Neural progenitor cell (in vitro differentiated cells): ENCODE results near the gene PRKAG2. TPM values are rescaled to one million over a fixed set of nuclear protein-coding genes. Genes with fewer than 3 reads are reported as not detected.
A peak's percentile ranks its signal among the peaks of the same experiment; 100 is the strongest.

Experiments
- DNase-seq: peaks from one replicate; pipeline ENCODE4 v3.0.0-alpha.2; 2016; ENCODE audit warnings: low spot score
- H2AFZ ChIP-seq: fragments of 200-600 bp; sonication (generic); replicated peaks from 2 replicates; pipeline ENCODE4 v1.6.1; 2016; ENCODE audit warnings: antibody characterized with exemption
- H3F3A ChIP-seq: fragments of 200-600 bp; sonication (generic); 2 replicates; pipeline ENCODE4 v1.6.1; 2016; ENCODE audit warnings: antibody characterized with exemption, low read depth
- H3K27ac ChIP-seq: fragments of 200-600 bp; sonication (generic); 2 replicates; pipeline ENCODE4 v1.5.1; 2016; ENCODE audit warnings: mild to moderate bottlenecking
- H3K27me3 ChIP-seq: fragments of 200-600 bp; sonication (generic); 2 replicates; pipeline ENCODE4 v1.6.1; 2016; ENCODE audit warnings: mild to moderate bottlenecking, moderate library complexity
- H3K36me3 ChIP-seq: fragments of 200-600 bp; sonication (generic); 2 replicates; pipeline ENCODE4 v1.5.1; 2016
- H3K4me1 ChIP-seq: fragments of 200-600 bp; sonication (generic); 2 replicates; pipeline ENCODE4 v1.6.1; 2016; ENCODE audit warnings: mixed run types
- H3K4me2 ChIP-seq: fragments of 200-600 bp; sonication (generic); 2 replicates; pipeline ENCODE4 v1.6.1; 2016
- H3K4me3 ChIP-seq: fragments of 200-600 bp; sonication (generic); 2 replicates; pipeline ENCODE4 v1.5.1; 2016
- H3K79me2 ChIP-seq: fragments of 200-600 bp; sonication (generic); 2 replicates; pipeline ENCODE4 v1.6.1; 2016; ENCODE audit warnings: low read depth
- H3K9ac ChIP-seq: fragments of 200-600 bp; sonication (generic); 2 replicates; pipeline ENCODE4 v1.6.1; 2016
- H3K9me3 ChIP-seq: fragments of 200-600 bp; sonication (generic); 2 replicates; pipeline ENCODE4 v1.5.1; 2016; ENCODE audit warnings: low read depth
- H4K20me1 ChIP-seq: fragments of 200-600 bp; sonication (generic); 2 replicates; pipeline ENCODE4 v1.6.1; 2016; ENCODE audit warnings: low read depth
- H3K27ac Mint-ChIP-seq: 3 replicates; pipeline ENCODE4 v1.8.0; 2021; ENCODE audit warnings: mixed read lengths
- H3K27me3 Mint-ChIP-seq: 2 replicates; pipeline ENCODE4 v1.8.0; 2022; ENCODE audit warnings: low read depth, mild to moderate bottlenecking, inconsistent platforms, moderate library complexity, mixed read lengths; ENCODE audit not compliant: insufficient read depth
- H3K36me3 Mint-ChIP-seq: 3 replicates; pipeline ENCODE4 v1.8.0; 2021; ENCODE audit warnings: mixed read lengths
- H3K4me1 Mint-ChIP-seq: 3 replicates; pipeline ENCODE4 v1.8.0; 2021; ENCODE audit warnings: mixed read lengths
- H3K4me3 Mint-ChIP-seq: 3 replicates; pipeline ENCODE4 v1.8.0; 2021; ENCODE audit warnings: mild to moderate bottlenecking, moderate library complexity, mixed read lengths
- H3K9me3 Mint-ChIP-seq: 3 replicates; pipeline ENCODE4 v1.8.0; 2020; ENCODE audit warnings: mixed read lengths
- EZH2 ChIP-seq: fragments of 200-600 bp; sonication (generic); IDR thresholded peaks from 2 replicates; pipeline ENCODE4 v1.6.1; 2017; ENCODE audit warnings: antibody characterized with exemption, mild to moderate bottlenecking, moderate library complexity
- EZH2phosphoT487 ChIP-seq: fragments of 200-600 bp; sonication (generic); IDR thresholded peaks from 2 replicates; pipeline ENCODE4 v1.6.1; 2017; ENCODE audit warnings: antibody characterized with exemption
- total RNA-seq: library from RNA; depleted of rRNA; stranded (reverse); fragments of >200 nt; gene quantifications from 2 replicates; pipeline ENCODE4 v1.2.3, GENCODE V29; 2015; ENCODE audit warnings: low replicate concordance
- TF ChIP-seq, protein P1 (sequence below): fragments of 200-600 bp; sonication (generic); IDR thresholded peaks from 2 replicates; pipeline ENCODE4 v1.5.1; 2017; ENCODE audit warnings: antibody characterized with exemption, mild to moderate bottlenecking

The PRKAG2 gene
- total RNA-seq, 1 donor from 2014 or later, result 11.4 TPM

DNA sequence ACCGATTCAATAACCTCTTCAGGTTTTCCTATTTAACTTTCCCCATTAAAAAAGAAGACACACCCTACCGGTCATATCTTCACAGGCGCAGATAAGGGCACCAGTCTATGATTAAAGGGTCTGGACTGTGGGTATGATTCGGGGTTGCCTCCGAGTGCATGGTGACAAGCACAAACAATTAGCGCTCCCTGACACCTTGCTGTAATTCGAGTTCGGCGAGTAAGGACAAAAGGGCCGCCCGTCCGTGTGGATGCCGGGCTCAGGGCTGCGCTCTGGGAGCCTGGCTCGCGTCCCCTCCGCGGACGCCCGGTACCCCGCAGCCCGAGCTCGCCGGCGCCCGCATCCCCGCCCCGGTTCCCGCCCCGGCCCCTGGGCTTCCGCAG lies 245.4 kb downstream of the PRKAG2 start:
- H3K27me3 ChIP-seq, result peaks cover 25% of the 10 kb centered on the region
- Mint-ChIP-seq H3K36me3 (peaks cover 4% of the 10 kb centered on the region), H3K27me3 (peaks cover 3% of the 10 kb centered on the region), H3K4me1 (peaks cover 30% of the 10 kb centered on the region), H3K27ac (peak overlapping the region; percentile 65), H3K9me3 (peaks cover 11% of the 10 kb centered on the region), H3K4me3 (peak overlapping the region; percentile 92)
- H3K9ac ChIP-seq, result no peak overlapping the region
- H3F3A ChIP-seq, result peaks cover 36% of the 10 kb centered on the region
- TF ChIP-seq, protein P1, sequence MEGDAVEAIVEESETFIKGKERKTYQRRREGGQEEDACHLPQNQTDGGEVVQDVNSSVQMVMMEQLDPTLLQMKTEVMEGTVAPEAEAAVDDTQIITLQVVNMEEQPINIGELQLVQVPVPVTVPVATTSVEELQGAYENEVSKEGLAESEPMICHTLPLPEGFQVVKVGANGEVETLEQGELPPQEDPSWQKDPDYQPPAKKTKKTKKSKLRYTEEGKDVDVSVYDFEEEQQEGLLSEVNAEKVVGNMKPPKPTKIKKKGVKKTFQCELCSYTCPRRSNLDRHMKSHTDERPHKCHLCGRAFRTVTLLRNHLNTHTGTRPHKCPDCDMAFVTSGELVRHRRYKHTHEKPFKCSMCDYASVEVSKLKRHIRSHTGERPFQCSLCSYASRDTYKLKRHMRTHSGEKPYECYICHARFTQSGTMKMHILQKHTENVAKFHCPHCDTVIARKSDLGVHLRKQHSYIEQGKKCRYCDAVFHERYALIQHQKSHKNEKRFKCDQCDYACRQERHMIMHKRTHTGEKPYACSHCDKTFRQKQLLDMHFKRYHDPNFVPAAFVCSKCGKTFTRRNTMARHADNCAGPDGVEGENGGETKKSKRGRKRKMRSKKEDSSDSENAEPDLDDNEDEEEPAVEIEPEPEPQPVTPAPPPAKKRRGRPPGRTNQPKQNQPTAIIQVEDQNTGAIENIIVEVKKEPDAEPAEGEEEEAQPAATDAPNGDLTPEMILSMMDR, result peak; percentile 6
- TF ChIP-seq EZH2, result no peak
- H3K27ac ChIP-seq, result no peak overlapping the region
- peaks cover 18% of the 10 kb centered on the region for H3K4me1 ChIP-seq
- H3K36me3 ChIP-seq, result no peaks in the 10 kb centered on the region
- peak; percentile 80 for DNase-seq
- H3K4me2 ChIP-seq, result peak overlapping the region; percentile 98
- peaks cover 8% of the 10 kb centered on the region for H3K9me3 ChIP-seq
- H2AFZ ChIP-seq, result peak overlapping the region; percentile 96
- peaks cover 7% of the 10 kb centered on the region for H3K79me2 ChIP-seq
- H3K4me3 ChIP-seq, result peak overlapping the region; percentile 88
- peaks cover 28% of the 10 kb centered on the region for H4K20me1 ChIP-seq

DNA sequence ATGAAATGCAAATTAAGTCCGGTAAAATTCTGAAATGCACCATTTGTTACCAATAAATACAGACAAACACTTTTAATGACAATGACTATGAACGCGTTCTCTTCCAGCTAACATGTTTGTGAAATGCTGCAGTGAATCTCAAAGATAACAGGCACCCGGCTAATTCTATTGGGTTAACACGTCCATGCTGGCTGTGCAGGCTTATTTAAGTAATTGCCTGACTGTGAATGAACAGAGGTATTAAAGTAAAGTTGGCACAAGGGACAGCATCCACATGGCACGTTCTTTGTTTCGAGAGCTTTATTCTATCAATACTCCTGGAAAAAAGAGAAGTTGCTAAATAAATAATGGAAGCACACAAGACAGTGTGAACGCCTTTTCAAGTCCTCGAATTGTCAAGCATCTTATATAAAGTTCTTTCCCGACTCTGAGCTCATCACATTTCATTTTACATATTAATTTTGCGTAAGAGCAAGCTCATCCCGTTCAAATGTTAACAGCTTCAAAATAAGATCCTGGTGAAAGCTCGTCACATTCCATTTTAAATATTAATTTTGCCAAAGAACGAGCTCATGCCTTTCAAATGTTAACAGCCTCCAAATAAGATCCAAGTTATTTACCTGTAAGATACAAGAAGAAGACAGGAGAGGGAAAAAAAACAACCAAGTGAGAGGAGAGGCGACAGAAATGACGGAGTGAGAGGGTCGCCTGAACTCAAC lies 245.9 kb downstream of the PRKAG2 start:
- H4K20me1 ChIP-seq, result peaks cover 31% of the 10 kb centered on the region
- Mint-ChIP-seq H3K27ac (peak overlapping the region; percentile 65), H3K36me3 (peaks cover 4% of the 10 kb centered on the region), H3K27me3 (peaks cover 3% of the 10 kb centered on the region), H3K4me3 (peak overlapping the region; percentile 92), H3K9me3 (peaks cover 11% of the 10 kb centered on the region), H3K4me1 (peaks cover 30% of the 10 kb centered on the region)
- H3K9me3 ChIP-seq, result peaks cover 8% of the 10 kb centered on the region
- TF ChIP-seq EZH2phosphoT487, result peak; percentile 10
- TF ChIP-seq, protein P1, result no peak
- no peak for TF ChIP-seq EZH2
- H3K36me3 ChIP-seq, result no peaks in the 10 kb centered on the region
- peak overlapping the region; percentile 88 for H3K4me3 ChIP-seq
- H3K4me2 ChIP-seq, result peak overlapping the region; percentile 98
- H2AFZ ChIP-seq, result peak overlapping the region; percentile 96
- H3K79me2 ChIP-seq, result peaks cover 7% of the 10 kb centered on the region
- peak; percentile 23 for DNase-seq
- H3K27me3 ChIP-seq, result peaks cover 25% of the 10 kb centered on the region
- peaks cover 36% of the 10 kb centered on the region for H3F3A ChIP-seq
- H3K4me1 ChIP-seq, result peaks cover 18% of the 10 kb centered on the region
- no peak overlapping the region for H3K27ac ChIP-seq
- no peak overlapping the region for H3K9ac ChIP-seq

GRCh38 chr7:151630358-151630757 lies 246.6 kb downstream of the PRKAG2 start:
- peaks cover 11% of the 10 kb centered on the region for H3K9me3 Mint-ChIP-seq
- peaks cover 4% of the 10 kb centered on the region for H3K36me3 Mint-ChIP-seq
- H3K4me3 Mint-ChIP-seq, result peak overlapping the region; percentile 92
- H3K4me1 Mint-ChIP-seq, result peaks cover 32% of the 10 kb centered on the region
- peak overlapping the region; percentile 98 for H3K4me2 ChIP-seq
- peaks cover 31% of the 10 kb centered on the region for H4K20me1 ChIP-seq
- H3K27me3 ChIP-seq, result peaks cover 25% of the 10 kb centered on the region
- TF ChIP-seq, protein P1, result no peak
- TF ChIP-seq EZH2 (no peak), EZH2phosphoT487 (peak; percentile 8)
- peaks cover 36% of the 10 kb centered on the region for H3F3A ChIP-seq
- peaks cover 18% of the 10 kb centered on the region for H3K4me1 ChIP-seq
- H3K27me3 Mint-ChIP-seq, result peaks cover 3% of the 10 kb centered on the region
- H3K4me3 ChIP-seq, result peak overlapping the region; percentile 88
- H3K36me3 ChIP-seq, result no peaks in the 10 kb centered on the region
- no peak for DNase-seq
- H3K9ac ChIP-seq, result no peak overlapping the region
- H3K27ac ChIP-seq, result no peak overlapping the region
- H3K27ac Mint-ChIP-seq, result no peak overlapping the region
- H2AFZ ChIP-seq, result no peak overlapping the region
- peaks cover 8% of the 10 kb centered on the region for H3K9me3 ChIP-seq
- peaks cover 7% of the 10 kb centered on the region for H3K79me2 ChIP-seq
